NCI-H146 (cell line): Measurements from ENCODE around the gene PIGK.

Experiments used
- DNase-seq: peaks from one replicate; lab custom pipeline; 2025; lab: John Stamatoyannopoulos, UW

PIGK gene

GRCh38 chr1:77096496-77097255 lies 122.6 kb downstream of the PIGK start:
- DNase-seq = no peak

DNA sequence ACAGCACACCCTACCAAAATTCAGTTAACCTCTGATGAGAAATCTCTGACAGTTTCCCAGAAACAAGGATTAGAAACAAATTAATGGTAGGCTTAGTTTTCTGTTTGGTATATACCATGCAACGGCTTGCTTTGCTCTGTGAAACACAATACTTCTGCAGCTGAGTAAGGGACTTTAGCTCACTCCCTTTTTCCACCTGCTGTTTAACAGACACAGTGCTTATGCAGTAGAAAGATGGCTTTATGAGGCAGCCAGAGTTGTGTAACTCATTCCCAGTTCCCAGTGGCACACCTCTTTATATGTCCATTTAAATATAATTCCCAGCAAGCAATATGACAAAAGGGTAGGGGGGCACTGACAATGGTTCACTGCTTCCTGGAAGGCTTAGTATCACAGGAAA lies 124.0 kb downstream of the PIGK start:
- peak; percentile 17 for DNase-seq

GRCh38 chr1:77089756-77090155 lies 129.5 kb downstream of the PIGK start:
- DNase-seq = no peak

DNA sequence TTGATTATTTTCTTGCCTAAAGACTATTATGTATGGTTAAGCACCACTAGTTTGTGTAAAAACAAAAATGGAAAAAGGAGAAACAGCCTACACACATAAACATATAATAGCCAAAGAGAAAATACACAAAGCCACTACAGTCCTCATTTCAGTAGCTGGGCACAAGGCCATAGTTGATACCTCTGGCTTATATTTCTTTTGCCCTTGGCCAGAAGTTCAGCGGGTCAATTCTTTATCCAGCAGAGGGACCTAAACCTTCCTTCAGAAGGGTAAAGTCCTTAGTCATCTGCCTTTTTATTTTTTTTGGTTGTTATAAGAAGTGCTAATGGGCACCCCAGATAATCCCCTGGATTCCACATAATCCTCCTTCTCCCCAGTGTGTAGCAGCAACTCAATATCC lies 134.1 kb downstream of the PIGK start:
- no peak for DNase-seq

- DNase-seq = no peak
Measured at GRCh38 chr1:77084457-77084856, 134.8 kb downstream of the PIGK start.

- no peak for DNase-seq
Measured at GRCh38 chr1:77081834-77082233, 137.4 kb downstream of the PIGK start.

GRCh38 chr1:77076759-77077158 lies 142.5 kb downstream of the PIGK start:
- DNase-seq = no peak

DNA sequence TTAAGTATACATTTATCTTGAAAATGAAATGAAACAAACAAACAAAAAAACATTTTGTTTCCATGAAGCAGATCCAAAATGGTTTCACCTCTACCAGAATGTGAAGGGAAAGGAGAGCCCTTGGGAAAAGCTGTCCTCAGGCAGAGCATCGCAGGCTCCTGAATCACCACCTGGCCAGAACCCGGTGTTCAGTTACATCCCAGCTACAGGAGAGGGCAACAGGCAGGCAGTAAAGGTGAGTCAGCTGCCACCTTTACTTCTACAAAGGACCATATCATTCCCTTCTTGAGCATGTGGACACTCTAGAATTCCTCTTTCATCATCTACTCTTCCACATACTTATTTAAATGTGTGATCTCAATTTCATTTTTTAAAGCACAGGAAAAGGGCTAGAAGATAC lies 151.2 kb downstream of the PIGK start:
- DNase-seq = peak; percentile 55

DNA sequence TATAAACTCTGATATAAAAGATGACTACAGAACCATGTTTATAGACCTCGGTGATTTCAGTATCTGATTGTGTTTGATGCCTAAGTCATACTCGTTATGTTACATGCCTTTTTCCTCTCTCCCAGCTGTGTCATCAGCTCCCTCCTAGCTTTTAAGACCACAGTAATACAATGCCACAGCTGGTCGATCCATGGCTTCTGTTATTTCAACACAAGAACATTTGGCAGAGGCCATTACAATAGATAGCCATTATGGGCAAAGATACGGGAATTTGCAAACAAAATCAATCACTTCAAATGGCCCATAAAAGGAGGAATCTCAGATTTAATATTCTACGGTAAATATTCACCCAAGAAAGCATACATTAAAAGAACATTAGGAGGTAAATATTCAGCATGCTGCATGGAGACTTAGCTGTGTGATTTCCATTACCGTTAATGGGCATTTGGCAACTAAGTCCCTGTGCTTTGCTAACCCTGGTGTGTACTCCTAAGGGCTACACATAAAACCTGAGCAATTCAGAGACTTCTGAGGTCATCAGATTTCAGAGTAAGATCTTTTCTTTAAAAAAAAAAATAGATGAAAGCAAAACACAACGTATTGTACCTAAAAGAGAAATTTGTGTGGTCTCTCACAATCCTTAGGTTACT lies 153.4 kb downstream of the PIGK start:
- peak; percentile 80 for DNase-seq

DNA sequence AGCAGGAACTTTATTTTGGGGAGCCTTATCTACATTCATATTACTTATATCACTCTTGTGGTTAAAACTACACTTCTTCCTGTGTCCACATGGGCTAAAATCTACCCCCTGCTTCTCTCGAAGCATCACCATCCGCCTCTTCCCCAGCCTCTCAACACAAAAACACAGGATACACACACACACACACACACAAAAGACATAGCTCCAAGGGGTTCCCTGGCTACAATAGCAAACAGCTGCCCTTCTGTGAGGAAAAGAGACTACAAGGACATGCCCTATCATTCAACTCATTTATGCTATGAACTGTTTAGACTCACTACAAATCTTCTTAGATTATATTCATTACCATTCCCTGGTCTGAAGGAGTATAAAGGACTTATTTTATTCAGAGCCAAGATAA lies 155.0 kb downstream of the PIGK start:
- peak; percentile 42 for DNase-seq

GRCh38 chr1:77063118-77063517 lies 156.1 kb downstream of the PIGK start:
- no peak for DNase-seq

- no peak for DNase-seq
Measured at GRCh38 chr1:77061162-77061561, 158.1 kb downstream of the PIGK start.

- no peak for DNase-seq
Measured at GRCh38 chr1:77060000-77060399, 159.2 kb downstream of the PIGK start.

- peak; percentile 30 for DNase-seq
Measured at GRCh38 chr1:77057994-77058585, 161.1 kb downstream of the PIGK start.

DNA sequence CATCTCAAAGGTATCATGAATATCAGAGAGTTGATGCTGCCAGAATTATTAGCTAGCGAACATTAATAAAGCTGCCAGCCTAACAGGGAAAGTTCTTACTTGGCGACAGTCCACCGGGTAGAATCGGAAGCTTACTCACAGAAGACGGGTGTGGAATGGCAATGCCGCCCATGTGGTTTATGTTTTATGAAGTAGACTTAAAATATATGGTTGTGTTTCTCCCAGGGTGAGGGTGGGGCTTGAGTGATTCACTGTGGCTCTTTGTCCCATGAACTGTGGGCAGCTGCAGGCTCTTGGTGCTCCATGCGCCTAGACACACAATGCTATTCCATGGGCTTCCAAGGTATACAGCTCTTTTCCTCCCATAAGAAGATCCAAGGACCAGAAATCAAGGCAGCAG lies 162.7 kb downstream of the PIGK start:
- no peak for DNase-seq

DNA sequence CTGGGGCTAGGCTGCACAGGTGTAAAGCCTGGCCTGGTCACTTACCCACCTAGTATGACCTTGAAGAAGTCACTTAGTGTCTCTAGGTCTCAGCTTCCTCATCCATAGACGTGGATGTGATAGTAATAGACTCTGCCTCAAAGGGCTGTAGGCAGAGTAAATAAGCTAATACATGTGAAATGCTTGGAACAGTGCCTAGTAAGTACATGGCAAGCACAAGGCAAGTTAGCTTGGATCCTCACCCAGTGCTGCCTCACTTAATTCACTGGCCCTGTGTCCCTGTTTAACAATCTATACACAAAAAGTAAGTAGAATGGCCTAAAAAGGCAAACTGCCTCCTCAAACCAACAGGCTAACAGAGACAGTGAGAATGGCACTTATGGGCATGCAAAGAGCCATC lies 167.8 kb downstream of the PIGK start:
- no peak for DNase-seq

DNA sequence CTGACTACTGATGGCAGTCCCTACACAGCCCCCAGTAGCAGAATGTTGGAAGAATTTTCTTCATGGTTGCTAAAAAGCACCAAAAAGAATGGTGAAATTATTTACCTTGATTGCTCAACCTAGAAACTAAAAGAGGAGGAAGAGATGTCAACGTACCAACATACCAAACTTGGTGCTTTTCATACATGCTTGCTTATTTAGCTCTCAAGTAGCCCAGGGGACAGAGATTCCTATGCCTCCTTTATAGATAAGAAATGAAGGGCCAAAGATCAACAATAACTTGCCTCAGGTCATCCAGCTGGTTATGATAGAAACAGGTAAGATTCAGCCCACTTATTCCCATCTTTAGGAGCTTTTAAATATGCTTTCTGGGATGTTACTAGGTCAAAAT lies 170.6 kb downstream of the PIGK start:
- DNase-seq = no peak

DNA sequence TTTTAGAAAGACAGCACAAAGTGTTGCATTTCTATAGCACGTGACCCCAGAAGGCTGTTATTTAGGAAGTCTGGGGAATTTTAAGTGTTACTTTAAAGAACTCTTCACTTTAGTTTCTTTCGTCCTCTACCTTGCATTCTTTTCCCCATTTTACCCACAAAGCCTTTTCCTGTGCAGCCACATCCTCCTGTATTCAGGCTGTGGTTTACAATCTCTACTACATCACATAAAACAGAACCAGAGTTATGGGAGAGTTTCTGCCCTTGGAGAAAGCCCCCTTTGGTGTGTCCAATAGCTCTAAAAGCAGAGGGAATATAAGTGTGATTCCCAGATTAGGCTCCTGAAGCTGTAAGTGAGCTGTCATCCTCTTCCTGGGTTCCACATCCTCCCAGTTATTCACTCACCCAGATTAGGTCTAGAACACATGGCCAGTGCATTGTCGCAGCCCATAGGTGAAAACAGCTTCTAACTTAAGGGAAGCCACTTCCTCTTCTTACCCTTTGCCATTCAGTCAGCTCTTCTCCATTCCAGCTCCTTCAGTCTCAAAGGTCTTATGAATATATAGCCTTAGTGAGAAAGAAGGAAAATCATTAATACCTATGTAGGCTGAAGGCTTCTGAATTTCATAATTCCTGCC lies 171.1 kb downstream of the PIGK start:
- no peak for DNase-seq

- no peak for DNase-seq
Measured at GRCh38 chr1:77047575-77047974, 171.7 kb downstream of the PIGK start.

GRCh38 chr1:77044133-77044849 lies 174.9 kb downstream of the PIGK start:
- DNase-seq = no peak

DNA sequence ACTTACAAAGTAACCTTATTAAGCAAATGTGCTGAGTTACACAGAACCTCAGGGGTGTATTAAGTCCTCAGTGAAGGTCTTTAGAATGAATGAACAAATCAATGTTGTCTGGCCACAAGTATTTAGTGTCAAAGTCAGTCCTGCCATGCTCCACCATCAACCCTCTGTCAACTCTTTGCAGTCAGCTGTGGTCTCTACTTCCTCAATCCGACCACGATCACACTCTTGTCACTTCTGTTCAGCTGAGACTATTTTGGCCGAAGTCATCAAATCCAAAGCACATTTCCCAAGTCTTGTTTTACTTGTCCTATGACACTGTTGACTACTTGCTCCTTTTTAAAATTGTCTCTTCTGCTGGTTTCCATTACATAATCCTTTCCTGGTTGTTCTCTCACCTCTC lies 178.4 kb downstream of the PIGK start:
- DNase-seq = no peak

- no peak for DNase-seq
Measured at GRCh38 chr1:77039739-77040138, 179.5 kb downstream of the PIGK start.
